Lower lobe of right lung (tissue), 2 donors: ENCODE data around the gene B3GAT2. TPM values are rescaled to one million over a fixed set of nuclear protein-coding genes. Genes with fewer than 3 reads are reported as not detected.

Experiments
- ATAC-seq, 2 donors: fragments of 200-7000 bp; cut with Tn5 transposase; one replicate each; pipeline ENCODE4 v1.9.1; 2020 to 2022; ENCODE audit warnings: mild to moderate bottlenecking in 2 of 2, moderate library complexity in 2 of 2
- DNase-seq: peaks from one replicate; pipeline ENCODE4 v3.0.0-alpha.2; 2020
- H3K27ac ChIP-seq: fragments of 200-600 bp; one replicate; pipeline ENCODE4 v1.8.0; 2022
- H3K27me3 ChIP-seq: fragments of 200-600 bp; one replicate; pipeline ENCODE4 v1.8.0; 2022; ENCODE audit warnings: low read depth
- H3K36me3 ChIP-seq: fragments of 200-600 bp; one replicate; pipeline ENCODE4 v1.8.0; 2022; ENCODE audit warnings: mild to moderate bottlenecking
- H3K4me1 ChIP-seq: fragments of 200-600 bp; one replicate; pipeline ENCODE4 v1.8.0; 2022
- H3K4me3 ChIP-seq: fragments of 200-600 bp; one replicate; pipeline ENCODE4 v1.8.0; 2022; ENCODE audit warnings: mild to moderate bottlenecking
- H3K9me3 ChIP-seq: fragments of 200-600 bp; one replicate; pipeline ENCODE4 v1.8.0; 2022
- intact Hi-C: fragments of 100-400 bp; cut with DNase I; formaldehyde crosslinking; loops from one replicate; pipeline ENCODE4 v1.11.0; 2022
- total RNA-seq: library from RNA; stranded (reverse); fragmentation: NEBNext Ultra II Directional; extraction: Animal tissue kit (Norgen Biotek cat#: 25700); gene quantifications from one replicate; pipeline ENCODE4 v1.2.1, GENCODE V29; 2021
- TF ChIP-seq, protein P1 (sequence below): fragments of 200-600 bp; IDR thresholded peaks from one replicate; pipeline ENCODE4 v1.8.0; 2022; ENCODE audit warnings: antibody characterized with exemption, mild to moderate bottlenecking
- donor health status: DM: no; HTN: yes; CAD: no; lungs with severe emphysema.

The B3GAT2 gene
- total RNA-seq, 1 donor from 2014 or later: 0.12 TPM

DNA sequence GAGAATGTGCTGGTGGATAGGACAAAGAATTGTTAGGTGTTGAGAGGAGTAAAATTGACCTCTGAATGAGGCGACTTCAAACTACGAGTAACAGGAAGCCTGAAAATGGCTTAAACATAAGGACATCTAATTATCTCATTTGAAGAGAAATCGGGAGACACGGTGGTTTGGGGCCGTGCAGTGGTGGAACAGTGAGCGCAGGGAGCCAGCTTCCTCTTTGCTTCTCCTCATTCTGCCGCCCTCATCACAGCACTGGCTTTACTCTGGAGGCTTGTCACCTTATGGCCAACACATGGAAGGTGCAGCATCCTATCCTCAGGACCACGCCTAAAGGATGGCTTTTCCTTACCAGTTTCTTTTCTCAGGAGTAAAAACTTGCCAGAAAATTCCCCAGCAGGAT lies 114.3 kb downstream of the B3GAT2 start:
- H3K4me3 ChIP-seq: no peak overlapping the region
- H3K36me3 ChIP-seq: peaks cover 7% of the 10 kb centered on the region
- intact Hi-C loops: no loop called here
- TF ChIP-seq, protein P1, sequence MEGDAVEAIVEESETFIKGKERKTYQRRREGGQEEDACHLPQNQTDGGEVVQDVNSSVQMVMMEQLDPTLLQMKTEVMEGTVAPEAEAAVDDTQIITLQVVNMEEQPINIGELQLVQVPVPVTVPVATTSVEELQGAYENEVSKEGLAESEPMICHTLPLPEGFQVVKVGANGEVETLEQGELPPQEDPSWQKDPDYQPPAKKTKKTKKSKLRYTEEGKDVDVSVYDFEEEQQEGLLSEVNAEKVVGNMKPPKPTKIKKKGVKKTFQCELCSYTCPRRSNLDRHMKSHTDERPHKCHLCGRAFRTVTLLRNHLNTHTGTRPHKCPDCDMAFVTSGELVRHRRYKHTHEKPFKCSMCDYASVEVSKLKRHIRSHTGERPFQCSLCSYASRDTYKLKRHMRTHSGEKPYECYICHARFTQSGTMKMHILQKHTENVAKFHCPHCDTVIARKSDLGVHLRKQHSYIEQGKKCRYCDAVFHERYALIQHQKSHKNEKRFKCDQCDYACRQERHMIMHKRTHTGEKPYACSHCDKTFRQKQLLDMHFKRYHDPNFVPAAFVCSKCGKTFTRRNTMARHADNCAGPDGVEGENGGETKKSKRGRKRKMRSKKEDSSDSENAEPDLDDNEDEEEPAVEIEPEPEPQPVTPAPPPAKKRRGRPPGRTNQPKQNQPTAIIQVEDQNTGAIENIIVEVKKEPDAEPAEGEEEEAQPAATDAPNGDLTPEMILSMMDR: no peak
- no peaks in the 10 kb centered on the region for H3K4me1 ChIP-seq
- DNase-seq: no peak
- H3K27ac ChIP-seq: no peak overlapping the region
- ATAC-seq: no peak
- H3K9me3 ChIP-seq: no peaks in the 10 kb centered on the region
- no peaks in the 10 kb centered on the region for H3K27me3 ChIP-seq

DNA sequence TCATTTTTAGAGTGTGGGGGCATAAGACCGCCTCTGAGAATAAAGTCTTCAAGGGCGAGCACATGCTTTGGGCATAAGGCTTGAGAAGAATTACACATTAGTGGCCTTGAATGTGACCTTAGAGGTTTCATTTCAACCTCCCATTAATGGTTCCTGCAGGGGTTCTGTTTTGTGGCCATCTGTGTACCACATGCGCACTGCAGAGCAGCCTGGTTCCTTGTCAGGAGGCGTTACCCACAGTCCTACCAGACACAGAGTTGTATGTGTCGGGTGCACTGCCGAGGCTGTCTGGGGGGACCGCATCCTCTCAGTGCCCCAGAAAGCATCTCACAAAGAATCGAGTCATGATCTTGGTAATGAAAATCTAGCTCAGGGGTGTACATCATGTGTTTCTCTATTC lies 115.7 kb downstream of the B3GAT2 start:
- H3K36me3 ChIP-seq: peaks cover 7% of the 10 kb centered on the region
- no peaks in the 10 kb centered on the region for H3K4me1 ChIP-seq
- H3K4me3 ChIP-seq: no peak overlapping the region
- DNase-seq (no peak), ATAC-seq (no peak)
- no peak overlapping the region for H3K27ac ChIP-seq
- TF ChIP-seq, protein P1: no peak
- no peaks in the 10 kb centered on the region for H3K27me3 ChIP-seq
- intact Hi-C loops: no loop called here
- H3K9me3 ChIP-seq: no peaks in the 10 kb centered on the region

DNA sequence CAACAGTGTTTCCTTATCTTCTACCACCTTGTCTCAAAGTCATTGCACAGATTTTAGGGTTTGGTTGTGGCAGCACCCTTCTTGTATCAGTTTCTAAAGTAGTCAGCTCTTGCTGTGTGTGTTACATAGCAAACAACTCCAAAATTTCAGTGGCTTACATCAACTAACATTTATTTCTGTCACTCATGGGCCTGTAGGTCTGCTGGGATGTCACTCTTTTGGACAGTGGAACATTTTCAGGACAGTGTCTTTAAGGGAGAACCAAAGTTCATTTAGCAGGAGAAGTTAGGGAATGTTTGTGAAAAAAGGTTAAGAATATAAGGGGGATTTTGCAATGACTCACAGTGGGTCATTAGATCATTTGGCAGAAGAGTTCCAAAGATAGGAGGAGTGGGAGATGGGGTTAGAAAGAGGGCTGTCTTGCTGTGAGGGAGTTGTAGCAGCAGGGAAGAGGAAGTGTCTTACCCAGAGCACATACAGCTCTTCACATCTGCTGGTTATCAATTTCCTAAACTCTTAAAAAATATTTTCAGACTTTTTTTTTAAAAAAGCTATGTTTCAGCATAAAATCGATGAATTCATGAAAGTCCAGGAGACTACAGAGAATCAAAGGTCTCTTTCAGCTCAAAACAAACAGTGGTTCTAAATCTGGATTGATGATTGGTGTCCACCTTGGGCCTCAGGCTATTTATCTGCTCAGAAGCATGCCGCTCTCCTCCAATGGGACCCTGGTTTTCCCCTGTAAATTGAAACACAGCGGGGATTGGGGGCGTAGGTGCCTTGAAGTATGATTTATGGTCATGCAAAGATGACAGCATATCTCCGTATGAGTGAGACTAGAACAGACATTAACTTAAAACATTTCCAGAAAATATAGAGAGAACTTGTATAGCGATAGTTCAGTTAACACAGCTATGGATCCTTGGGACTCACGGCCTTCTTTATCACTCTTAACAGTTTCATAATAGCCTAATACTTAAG lies 117.3 kb downstream of the B3GAT2 start:
- TF ChIP-seq, protein P1: no peak
- intact Hi-C loops: no loop called here
- Histone ChIP-seq H3K36me3 (peaks cover 7% of the 10 kb centered on the region), H3K4me3 (no peak overlapping the region), H3K27ac (no peak overlapping the region), H3K27me3 (no peaks in the 10 kb centered on the region), H3K4me1 (no peaks in the 10 kb centered on the region), H3K9me3 (no peaks in the 10 kb centered on the region)
- DNase-seq (no peak), ATAC-seq (no peak)

DNA sequence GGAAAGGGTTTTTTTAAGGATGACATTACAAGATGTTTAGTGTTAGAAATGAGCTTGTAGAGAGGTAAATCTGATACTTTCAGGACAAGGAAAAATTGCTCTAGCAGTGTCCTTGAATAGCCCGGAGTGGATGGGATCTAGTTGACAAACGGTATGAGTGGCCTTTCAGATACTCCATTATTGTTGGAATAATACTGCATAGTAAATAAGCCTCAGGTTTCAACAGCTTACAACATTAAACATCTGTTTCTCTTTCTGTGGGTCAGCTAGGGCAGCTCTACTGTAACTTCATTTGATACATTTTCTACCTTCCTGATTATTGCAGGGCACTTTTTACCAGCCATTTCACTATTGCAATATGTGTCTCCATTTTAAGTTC lies 118.0 kb downstream of the B3GAT2 start:
- Histone ChIP-seq H3K9me3 (no peaks in the 10 kb centered on the region), H3K27ac (no peak overlapping the region), H3K4me3 (no peak overlapping the region), H3K27me3 (no peaks in the 10 kb centered on the region), H3K4me1 (no peaks in the 10 kb centered on the region), H3K36me3 (peaks cover 7% of the 10 kb centered on the region)
- no peak for DNase-seq
- no peak for ATAC-seq
- TF ChIP-seq, protein P1: no peak
- intact Hi-C loops: no loop called here

DNA sequence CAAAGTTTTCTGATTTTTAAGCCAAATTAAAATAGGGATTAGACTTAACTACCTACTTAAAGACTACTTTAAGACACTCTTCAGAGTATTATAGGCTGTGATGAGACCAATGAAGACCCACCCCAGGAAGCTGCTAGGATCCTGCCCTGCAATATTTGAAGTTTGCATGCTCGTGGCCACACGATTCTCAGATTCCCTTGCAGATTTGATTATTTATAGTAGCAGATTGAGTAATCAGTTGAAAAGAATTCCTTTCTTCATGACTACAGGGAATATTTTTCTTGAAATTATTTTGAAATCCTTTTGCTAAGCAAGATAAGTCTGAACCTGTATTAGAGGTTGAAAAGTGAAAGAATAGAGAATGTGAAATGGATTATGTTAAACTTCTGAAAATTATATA lies 122.3 kb downstream of the B3GAT2 start:
- no peak for ATAC-seq
- peaks cover 7% of the 10 kb centered on the region for H3K36me3 ChIP-seq
- no peak overlapping the region for H3K27ac ChIP-seq
- intact Hi-C loops: no loop called here
- TF ChIP-seq, protein P1: no peak
- no peaks in the 10 kb centered on the region for H3K4me1 ChIP-seq
- H3K4me3 ChIP-seq: no peak overlapping the region
- H3K27me3 ChIP-seq: no peaks in the 10 kb centered on the region
- DNase-seq: no peak
- no peaks in the 10 kb centered on the region for H3K9me3 ChIP-seq
